ENCODE data around the gene IL22.

DNA sequence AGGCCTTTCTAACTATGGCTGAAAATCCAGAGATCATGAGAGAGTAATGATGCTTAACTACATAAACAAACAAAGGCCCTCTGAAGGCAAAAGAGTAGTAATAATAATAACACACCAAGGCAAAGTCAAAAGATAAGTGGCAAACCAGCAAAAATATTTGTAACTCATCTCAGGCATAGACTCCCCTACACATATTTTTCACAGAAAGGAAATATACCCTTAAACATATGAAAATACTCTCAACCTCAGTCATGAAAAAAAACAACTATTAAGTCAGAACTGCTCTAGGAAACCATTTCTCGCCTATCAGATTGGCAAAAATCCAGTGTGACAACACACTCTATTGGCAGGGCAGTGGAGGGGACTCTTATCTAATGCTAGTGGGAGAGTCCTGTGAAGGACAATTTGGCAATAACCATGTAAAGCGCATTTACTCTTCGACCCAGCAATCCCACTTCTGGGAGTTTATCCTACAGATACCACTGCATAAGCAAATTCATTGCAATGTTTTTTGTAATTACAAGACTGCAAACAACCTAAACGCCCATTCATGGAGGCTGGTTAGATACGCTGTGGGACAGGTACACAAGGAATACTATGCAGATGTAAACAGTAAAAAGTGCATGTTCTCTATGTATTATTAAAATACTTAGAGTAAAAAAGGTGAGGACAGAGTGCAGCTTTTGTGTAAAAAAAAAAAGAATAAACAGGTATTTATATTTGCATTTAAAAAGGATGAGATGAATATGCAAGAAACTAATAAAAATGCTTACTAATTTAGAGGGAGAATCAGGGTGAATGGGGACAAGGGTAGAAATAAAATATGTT is 26.0 kb upstream of the IL22 start:
- TF ChIP-seq, protein P1, sequence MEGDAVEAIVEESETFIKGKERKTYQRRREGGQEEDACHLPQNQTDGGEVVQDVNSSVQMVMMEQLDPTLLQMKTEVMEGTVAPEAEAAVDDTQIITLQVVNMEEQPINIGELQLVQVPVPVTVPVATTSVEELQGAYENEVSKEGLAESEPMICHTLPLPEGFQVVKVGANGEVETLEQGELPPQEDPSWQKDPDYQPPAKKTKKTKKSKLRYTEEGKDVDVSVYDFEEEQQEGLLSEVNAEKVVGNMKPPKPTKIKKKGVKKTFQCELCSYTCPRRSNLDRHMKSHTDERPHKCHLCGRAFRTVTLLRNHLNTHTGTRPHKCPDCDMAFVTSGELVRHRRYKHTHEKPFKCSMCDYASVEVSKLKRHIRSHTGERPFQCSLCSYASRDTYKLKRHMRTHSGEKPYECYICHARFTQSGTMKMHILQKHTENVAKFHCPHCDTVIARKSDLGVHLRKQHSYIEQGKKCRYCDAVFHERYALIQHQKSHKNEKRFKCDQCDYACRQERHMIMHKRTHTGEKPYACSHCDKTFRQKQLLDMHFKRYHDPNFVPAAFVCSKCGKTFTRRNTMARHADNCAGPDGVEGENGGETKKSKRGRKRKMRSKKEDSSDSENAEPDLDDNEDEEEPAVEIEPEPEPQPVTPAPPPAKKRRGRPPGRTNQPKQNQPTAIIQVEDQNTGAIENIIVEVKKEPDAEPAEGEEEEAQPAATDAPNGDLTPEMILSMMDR (IDR thresholded peaks at IDR 0.05) = no peak
- no peak for TF ChIP-seq POLR2AphosphoS5 (IDR thresholded peaks at IDR 0.05)

Measured in suprapubic skin (tissue), 3 donors.